Psoas muscle (tissue), 8 donors: ENCODE results near the gene FAM200B. TPM values are rescaled to one million over a fixed set of nuclear protein-coding genes. Genes with fewer than 3 reads are reported as not detected.

ENCODE experiments used
- ATAC-seq, 4 donors: fragments of 200-7000 bp; cut with Tn5 transposase; one replicate each; pipeline ENCODE4 v1.9.1; 2020; ENCODE audit warnings: moderate library complexity in 3 of 4, mild to moderate bottlenecking in 2 of 4
- DNase-seq, 2 donors: peaks; one replicate each; pipeline ENCODE4 v3.0.0-alpha.2; 2020
- H3K27ac ChIP-seq: fragments of 200-600 bp; one replicate; pipeline ENCODE4 v1.8.0; 2022
- H3K27me3 ChIP-seq, 3 donors: fragments of 200-600 bp in 1 of 3; one replicate each; pipeline versions ENCODE4 v1.6.1 to v1.8.0; 2013 to 2022; ENCODE audit warnings: low read length in 2 of 3, mild to moderate bottlenecking in 2 of 3, moderate library complexity in 1 of 3; ENCODE audit not compliant: insufficient read depth in 3 of 3
- H3K36me3 ChIP-seq, 2 donors: fragments of 200-600 bp in 1 of 2; one replicate each; pipeline versions ENCODE4 v1.6.1 to v1.8.0; 2013 to 2022; ENCODE audit warnings: low read depth in 1 of 2, mild to moderate bottlenecking in 1 of 2, moderate library complexity in 1 of 2; ENCODE audit not compliant: insufficient read depth in 1 of 2
- H3K4me1 ChIP-seq: fragments of 200-600 bp; one replicate; pipeline ENCODE4 v1.8.0; 2022
- H3K4me3 ChIP-seq: fragments of 200-600 bp; one replicate; pipeline ENCODE4 v1.8.0; 2022; ENCODE audit warnings: mild to moderate bottlenecking
- H3K9me3 ChIP-seq: fragments of 200-600 bp; one replicate; pipeline ENCODE4 v1.8.0; 2022
- WGBS, 3 donors: extraction: QIAGEN DNeasy Blood & Tissue Kit; methylation state at CpG; one replicate each; pipeline versions ENCODE4 v1.1.6 to v1.1.7; 2013; 5-methylcytosine and 5-hydroxymethylcytosine counted together
- intact Hi-C, 2 donors: fragments of 100-400 bp; cut with DNase I; formaldehyde crosslinking; loops; one replicate each; pipeline versions ENCODE4 v1.11.0 to v1.14.2; 2022
- polyA plus RNA-seq, 3 donors: library from polyadenylated mRNA; stranded (reverse); fragments of 200-250 nt; gene quantifications; one replicate each; pipeline ENCODE4 v1.2.3, GENCODE V29; 2013
- total RNA-seq, 4 donors: library from RNA; stranded (reverse); fragmentation: NEBNext Ultra II Directional in 2 of 4; extraction: Animal tissue kit (Norgen Biotek cat#: 25700) in 2 of 4; gene quantifications; one replicate each; pipeline versions ENCODE4 v1.2.1 to v1.2.4, GENCODE V29; 2021 to 2023
- TF ChIP-seq, protein P1 (sequence below): fragments of 200-600 bp; IDR thresholded peaks from one replicate; pipeline ENCODE4 v1.8.0; 2022; ENCODE audit warnings: antibody characterized with exemption
- donor health status: healthy with polysubstance abuse.
- donor health status: DM: no; HTN: no; CAD: no; lungs with moderate emphysema.
- donor health status: Bipolar disorder and iron deficiency.
- donor health status: healthy.
- donor health status: DM: yes; HTN: yes; CAD: no.
- donor health status: DM: no; HTN: no; CAD: no.
- donor health status: DM: no; HTN: no; CAD: no.
- donor health status: DM: yes; HTN: yes; CAD: no.

Gene FAM200B
- total and polyA plus RNA-seq, 7 donors: 16.3 to 44.2 (median 21.3) TPM

DNA sequence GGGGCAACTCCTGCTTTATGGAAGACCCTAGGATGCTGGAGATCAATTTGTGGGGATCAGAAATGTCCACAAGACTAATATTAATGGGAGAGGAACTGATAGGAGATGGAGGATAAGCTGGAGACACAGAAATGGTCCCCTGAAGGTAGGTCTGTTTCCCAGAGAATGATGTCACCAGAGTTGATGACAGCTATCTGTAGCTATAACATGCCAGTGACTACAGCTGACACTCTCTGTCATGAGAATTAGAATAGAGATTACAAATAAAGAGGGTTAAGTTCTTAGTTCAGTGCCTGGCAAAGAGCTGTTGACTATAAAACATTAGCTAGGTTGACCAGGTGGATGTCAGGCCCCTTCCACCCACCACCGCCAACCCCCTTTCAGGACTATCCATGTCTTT lies 30.6 kb downstream of the FAM200B start:
- no peaks in the 10 kb centered on the region for H3K36me3 ChIP-seq
- no peaks in the 10 kb centered on the region for H3K9me3 ChIP-seq
- no peak overlapping the region for H3K4me3 ChIP-seq
- TF ChIP-seq, protein P1, sequence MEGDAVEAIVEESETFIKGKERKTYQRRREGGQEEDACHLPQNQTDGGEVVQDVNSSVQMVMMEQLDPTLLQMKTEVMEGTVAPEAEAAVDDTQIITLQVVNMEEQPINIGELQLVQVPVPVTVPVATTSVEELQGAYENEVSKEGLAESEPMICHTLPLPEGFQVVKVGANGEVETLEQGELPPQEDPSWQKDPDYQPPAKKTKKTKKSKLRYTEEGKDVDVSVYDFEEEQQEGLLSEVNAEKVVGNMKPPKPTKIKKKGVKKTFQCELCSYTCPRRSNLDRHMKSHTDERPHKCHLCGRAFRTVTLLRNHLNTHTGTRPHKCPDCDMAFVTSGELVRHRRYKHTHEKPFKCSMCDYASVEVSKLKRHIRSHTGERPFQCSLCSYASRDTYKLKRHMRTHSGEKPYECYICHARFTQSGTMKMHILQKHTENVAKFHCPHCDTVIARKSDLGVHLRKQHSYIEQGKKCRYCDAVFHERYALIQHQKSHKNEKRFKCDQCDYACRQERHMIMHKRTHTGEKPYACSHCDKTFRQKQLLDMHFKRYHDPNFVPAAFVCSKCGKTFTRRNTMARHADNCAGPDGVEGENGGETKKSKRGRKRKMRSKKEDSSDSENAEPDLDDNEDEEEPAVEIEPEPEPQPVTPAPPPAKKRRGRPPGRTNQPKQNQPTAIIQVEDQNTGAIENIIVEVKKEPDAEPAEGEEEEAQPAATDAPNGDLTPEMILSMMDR: no peak
- no peak overlapping the region for H3K27ac ChIP-seq
- ATAC-seq: no peak
- H3K4me1 ChIP-seq: no peaks in the 10 kb centered on the region
- DNase-seq: no peak
- intact Hi-C loops: no loop called here
- 98 to 100% (median 100%) methylated on average over 1 of the region's 1 CpG for WGBS, 3 donors
- H3K27me3 ChIP-seq: no peaks in the 10 kb centered on the region

DNA sequence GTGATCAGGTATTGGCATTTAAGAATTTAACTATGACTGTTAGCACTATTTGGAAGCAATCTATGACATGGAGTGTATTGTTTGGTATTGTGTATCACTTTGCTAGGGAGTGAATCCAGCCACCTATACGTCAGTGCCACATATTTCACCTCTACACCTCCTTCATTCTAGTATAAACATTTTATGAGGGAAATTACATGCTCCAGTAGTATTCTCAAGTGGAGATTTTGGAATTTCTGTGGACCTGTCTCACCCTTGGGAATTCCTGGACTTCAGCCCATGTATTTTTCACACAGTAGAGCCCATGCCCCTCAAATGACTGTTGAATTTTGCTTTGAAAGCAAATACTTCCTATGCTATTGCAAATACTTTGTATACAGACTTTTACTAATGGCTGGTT lies 32.5 kb downstream of the FAM200B start:
- no peaks in the 10 kb centered on the region for H3K36me3 ChIP-seq
- TF ChIP-seq, protein P1: no peak
- ATAC-seq: no peak
- no peak overlapping the region for H3K4me3 ChIP-seq
- WGBS, 3 donors: 87 to 91% (median 90%) methylated on average over 1 of the region's 1 CpG
- no peaks in the 10 kb centered on the region for H3K9me3 ChIP-seq
- DNase-seq: no peak
- no peaks in the 10 kb centered on the region for H3K4me1 ChIP-seq
- no peak overlapping the region for H3K27ac ChIP-seq
- intact Hi-C loops: no loop called here
- H3K27me3 ChIP-seq: no peaks in the 10 kb centered on the region

DNA sequence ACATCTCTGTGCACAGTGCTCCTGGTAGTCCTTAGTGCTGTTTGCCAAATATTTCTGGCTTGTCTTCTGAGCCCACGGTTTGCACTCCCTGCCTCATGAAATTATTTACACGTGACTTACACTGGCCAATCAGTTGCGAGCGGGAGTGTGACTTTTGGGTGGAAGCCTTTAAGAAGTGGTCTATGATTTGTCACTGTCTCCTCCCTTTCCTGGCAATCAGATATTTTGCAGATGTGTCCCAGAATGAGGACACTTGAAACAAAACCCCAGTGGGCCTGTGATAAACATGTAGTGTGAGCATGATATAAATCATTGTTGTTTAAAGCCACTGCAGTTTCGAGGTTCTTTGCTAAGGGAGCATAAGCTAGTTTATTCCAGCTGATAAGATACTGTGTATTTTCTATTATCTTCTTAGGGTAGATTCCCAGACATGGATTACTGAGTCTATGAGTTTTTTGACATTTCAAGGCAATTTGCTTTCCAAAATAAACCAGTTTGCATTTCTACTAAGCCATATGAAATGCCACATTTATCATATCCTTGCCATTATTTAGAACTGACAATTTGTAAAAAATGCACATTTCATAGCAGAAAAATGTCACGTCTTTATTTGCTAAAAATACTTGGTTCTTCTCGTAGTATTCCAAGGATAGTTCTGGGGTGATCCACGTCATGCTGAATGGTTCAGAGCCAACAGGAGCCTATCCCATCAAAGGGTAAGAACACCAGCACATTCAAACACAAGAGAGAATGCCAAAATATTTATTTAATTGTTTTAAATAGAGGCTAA lies 33.2 kb downstream of the FAM200B start:
- Histone ChIP-seq H3K4me3 (no peak overlapping the region), H3K9me3 (no peaks in the 10 kb centered on the region), H3K27ac (no peak overlapping the region), H3K4me1 (no peaks in the 10 kb centered on the region), H3K36me3 (no peaks in the 10 kb centered on the region), H3K27me3 (no peaks in the 10 kb centered on the region)
- no peak for DNase-seq
- WGBS, 3 donors: 53 to 66% (median 56%) methylated on average over 8 of the region's 8 CpGs
- TF ChIP-seq, protein P1: no peak
- no peak for ATAC-seq
- intact Hi-C loops: no loop called here

DNA sequence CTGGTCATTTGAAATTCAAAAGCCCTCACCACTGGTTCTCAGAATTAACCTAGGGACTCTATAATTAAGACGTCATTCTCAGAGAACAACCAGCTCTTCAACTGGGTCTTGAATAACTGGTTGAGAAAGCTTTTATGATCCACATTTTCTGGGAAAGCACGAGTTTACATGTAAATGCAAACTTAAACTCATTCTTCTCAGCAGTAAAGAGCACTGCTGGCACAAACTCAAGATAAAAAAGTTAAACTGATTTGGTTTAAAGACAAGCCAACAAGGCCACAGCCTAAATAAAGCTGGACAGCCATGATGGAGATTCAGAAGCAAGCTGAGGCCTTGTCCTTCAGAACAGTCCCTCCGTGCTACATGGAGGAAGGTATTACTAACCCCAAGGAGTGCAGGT lies 34.5 kb downstream of the FAM200B start:
- Histone ChIP-seq H3K36me3 (no peaks in the 10 kb centered on the region), H3K27me3 (no peaks in the 10 kb centered on the region), H3K4me1 (no peaks in the 10 kb centered on the region), H3K9me3 (no peaks in the 10 kb centered on the region), H3K4me3 (no peak overlapping the region), H3K27ac (no peak overlapping the region)
- TF ChIP-seq, protein P1: no peak
- intact Hi-C loops: no loop called here
- no peak for DNase-seq
- WGBS, 3 donors: 85 to 93% (median 88%) methylated on average over 3 of the region's 3 CpGs
- no peak for ATAC-seq

DNA sequence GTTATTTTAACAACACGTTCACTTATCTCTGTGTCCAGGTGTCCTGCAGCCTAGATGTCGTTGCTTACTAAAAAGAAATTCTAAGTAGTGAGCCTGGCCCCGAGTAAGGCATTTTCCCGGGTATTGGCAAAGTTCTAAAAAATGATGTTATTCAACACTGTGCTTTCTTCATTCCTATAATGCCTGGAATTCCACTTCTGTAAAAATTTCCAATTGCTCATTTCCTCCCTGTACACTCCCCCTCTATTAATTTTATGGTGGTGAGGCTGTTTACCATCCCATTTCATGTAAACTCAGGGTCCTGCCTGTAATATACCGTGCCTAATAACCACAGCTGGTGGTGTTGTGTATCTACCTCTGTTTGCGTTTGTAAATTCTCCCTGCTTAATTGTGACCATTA lies 35.5 kb downstream of the FAM200B start:
- no peak for ATAC-seq
- H3K27ac ChIP-seq: no peak overlapping the region

More for the DNA sequence above, 35.5 kb downstream of the FAM200B start:
- TF ChIP-seq, protein P1: no peak
- WGBS, 3 donors: 40 to 63% (median 45%) methylated on average over 6 of the region's 6 CpGs
- intact Hi-C loops: no loop called here
- Histone ChIP-seq H3K9me3 (no peaks in the 10 kb centered on the region), H3K36me3 (no peaks in the 10 kb centered on the region), H3K4me3 (no peak overlapping the region), H3K27me3 (no peaks in the 10 kb centered on the region), H3K4me1 (no peaks in the 10 kb centered on the region)
- no peak for DNase-seq
